H9 (cell line): Measurements from ENCODE around the gene SSBP3. TPM values are rescaled to one million over a fixed set of nuclear protein-coding genes. Genes with fewer than 3 reads are reported as not detected.

Experiments used
- DNase-seq: peaks from one replicate; pipeline ENCODE4 v3.0.0-alpha.2; 2017
- H2AFZ ChIP-seq: one replicate; pipeline ENCODE4 v1.6.1; 2013; ENCODE audit warnings: mild to moderate bottlenecking, low read length, control low read depth, moderate library complexity
- H2AK5ac ChIP-seq: 2 replicates; pipeline ENCODE4 v1.6.1; 2013; ENCODE audit warnings: low read length, control low read depth, mixed read lengths; ENCODE audit not compliant: insufficient read length
- H2BK120ac ChIP-seq: one replicate; pipeline ENCODE4 v1.6.1; 2013; ENCODE audit warnings: low read depth, mild to moderate bottlenecking, low read length, control low read depth, inconsistent platforms; ENCODE audit not compliant: poor library complexity, severe bottlenecking
- H2BK12ac ChIP-seq: 2 replicates; pipeline ENCODE4 v1.6.1; 2013; ENCODE audit warnings: low read length, control low read depth, mixed read lengths, low read depth; ENCODE audit not compliant: insufficient read length
- H2BK15ac ChIP-seq: 2 replicates; pipeline ENCODE4 v1.6.1; 2013; ENCODE audit warnings: low read depth, low read length, control low read depth
- H2BK20ac ChIP-seq: one replicate; pipeline ENCODE4 v1.6.1; 2013; ENCODE audit warnings: low read depth, mild to moderate bottlenecking, low read length, control low read depth, inconsistent platforms; ENCODE audit not compliant: poor library complexity, severe bottlenecking
- H2BK5ac ChIP-seq: 2 replicates; pipeline ENCODE4 v1.6.1; 2013; ENCODE audit warnings: low read length, control low read depth, mixed read lengths; ENCODE audit not compliant: insufficient read length
- H3K14ac ChIP-seq: 2 replicates; pipeline ENCODE4 v1.6.1; 2013; ENCODE audit warnings: low read length, control low read depth; ENCODE audit not compliant: insufficient read depth
- H3K18ac ChIP-seq: 2 replicates; pipeline ENCODE4 v1.6.1; 2013; ENCODE audit warnings: low read depth, mild to moderate bottlenecking, mixed read lengths, low read length, control low read depth; ENCODE audit not compliant: insufficient read length
- H3K23ac ChIP-seq: 2 replicates; pipeline ENCODE4 v1.6.1; 2013; ENCODE audit warnings: low read length, control low read depth, mixed read lengths, low read depth; ENCODE audit not compliant: insufficient read length
- H3K23me2 ChIP-seq: 2 replicates; pipeline ENCODE4 v1.6.1; 2013; ENCODE audit warnings: low read depth, mild to moderate bottlenecking, mixed read lengths, low read length, control low read depth; ENCODE audit not compliant: insufficient read length, poor library complexity, severe bottlenecking
- H3K27ac ChIP-seq: 2 replicates; pipeline ENCODE4 v1.5.1; 2013; ENCODE audit warnings: low read length, control low read depth, mixed read lengths, low read depth; ENCODE audit not compliant: insufficient read length
- H3K27me3 ChIP-seq: 2 replicates; pipeline ENCODE4 v1.6.1; 2013; ENCODE audit warnings: low read length, control low read depth, inconsistent platforms; ENCODE audit not compliant: insufficient read depth
- H3K4ac ChIP-seq: 2 replicates; pipeline ENCODE4 v1.6.1; 2013; ENCODE audit warnings: low read depth, mild to moderate bottlenecking, control low read depth, inconsistent platforms, low read length, moderate library complexity
- H3K4me1 ChIP-seq: 2 replicates; pipeline ENCODE4 v1.6.1; 2013; ENCODE audit warnings: low read length, control low read depth, inconsistent platforms; ENCODE audit not compliant: insufficient read depth
- H3K4me2 ChIP-seq: 2 replicates; pipeline ENCODE4 v1.6.1; 2013; ENCODE audit warnings: low read length, control low read depth, mixed read lengths; ENCODE audit not compliant: insufficient read length, insufficient read depth
- H3K56ac ChIP-seq: 2 replicates; pipeline ENCODE4 v1.6.1; 2013; ENCODE audit warnings: low read depth, mild to moderate bottlenecking, mixed read lengths, low read length, control low read depth; ENCODE audit not compliant: insufficient read length
- H3K79me1 ChIP-seq: 2 replicates; pipeline ENCODE4 v1.6.1; 2013; ENCODE audit warnings: low read depth, mild to moderate bottlenecking, moderate library complexity, low read length, control low read depth, inconsistent platforms; ENCODE audit not compliant: insufficient read depth, poor library complexity, severe bottlenecking
- H3K79me2 ChIP-seq: 2 replicates; pipeline ENCODE4 v1.6.1; 2013; ENCODE audit warnings: low read length, control low read depth, inconsistent platforms; ENCODE audit not compliant: insufficient read depth
- H3K9ac ChIP-seq: 2 replicates; pipeline ENCODE4 v1.6.1; 2013; ENCODE audit warnings: low read length, control low read depth, mixed read lengths; ENCODE audit not compliant: insufficient read length; ENCODE audit errors: extremely low read depth
- H3K9me3 ChIP-seq: one replicate; pipeline ENCODE4 v1.6.1; 2013; ENCODE audit warnings: low read depth, low read length, inconsistent platforms; ENCODE audit not compliant: control insufficient read depth
- H3T11ph ChIP-seq: one replicate; pipeline ENCODE4 v1.6.1; 2013; ENCODE audit warnings: mild to moderate bottlenecking, low read length, control low read depth, inconsistent platforms
- H4K20me1 ChIP-seq: one replicate; pipeline ENCODE4 v1.6.1; 2013; ENCODE audit not compliant: control insufficient read depth, insufficient read length, insufficient read depth
- H4K5ac ChIP-seq: 2 replicates; pipeline ENCODE4 v1.6.1; 2013; ENCODE audit warnings: low read depth, mild to moderate bottlenecking, mixed read lengths, low read length, control low read depth; ENCODE audit not compliant: insufficient read length
- H4K8ac ChIP-seq: replicated peaks from 2 replicates; pipeline ENCODE4 v1.6.1; 2013; ENCODE audit warnings: low read length, control low read depth, mixed read lengths, low read depth; ENCODE audit not compliant: insufficient read length
- H4K91ac ChIP-seq: 2 replicates; pipeline ENCODE4 v1.6.1; 2013; ENCODE audit warnings: low read depth, mild to moderate bottlenecking, moderate library complexity, mixed read lengths, low read length, control low read depth; ENCODE audit not compliant: insufficient read length
- H3K27ac Mint-ChIP-seq, 3 experiments: 2 replicates in 2 of 3; 3 replicates in 1 of 3; pipeline ENCODE4 v1.8.0; 2020 to 2021; ENCODE audit warnings: mixed read lengths in 3 of 3, mild to moderate bottlenecking in 1 of 3, moderate library complexity in 1 of 3
- H3K27me3 Mint-ChIP-seq: 2 replicates; pipeline ENCODE4 v1.8.0; 2021; ENCODE audit warnings: low read depth, mild to moderate bottlenecking, moderate library complexity, mixed read lengths
- H3K36me3 Mint-ChIP-seq, 3 experiments: 2 replicates in 2 of 3; 3 replicates in 1 of 3; pipeline ENCODE4 v1.8.0; 2020 to 2021; ENCODE audit warnings: low read depth in 3 of 3, mixed read lengths in 3 of 3; ENCODE audit not compliant: insufficient read depth in 1 of 3
- H3K4me1 Mint-ChIP-seq, 2 experiments: 2 replicates each; pipeline ENCODE4 v1.8.0; 2020; ENCODE audit warnings: mixed read lengths in 2 of 2
- H3K4me3 Mint-ChIP-seq, 2 experiments: 2 replicates in 1 of 2; 3 replicates in 1 of 2; pipeline ENCODE4 v1.8.0; 2020 to 2021; ENCODE audit warnings: mild to moderate bottlenecking in 2 of 2, mixed read lengths in 2 of 2, moderate library complexity in 1 of 2
- H3K9me3 Mint-ChIP-seq, 2 experiments: 2 replicates in 1 of 2; 3 replicates in 1 of 2; pipeline ENCODE4 v1.8.0; 2020; ENCODE audit warnings: mild to moderate bottlenecking in 2 of 2, mixed read lengths in 2 of 2, moderate library complexity in 1 of 2
- CTCF ChIP-seq: fragments of 200-600 bp; sonication (generic); conservative IDR thresholded peaks from 3 replicates; pipeline ENCODE4 v1.8.0; 2021; ENCODE audit warnings: antibody characterized with exemption, mild to moderate bottlenecking
- WGBS: extraction: QIAGEN DNeasy Blood & Tissue Kit; methylation state at CpG from one replicate; pipeline ENCODE4 v1.1.7; 2013; ENCODE audit warnings: missing lambda C conversion rate, low lambda C conversion rate, mixed read lengths; ENCODE audit not compliant: insufficient read length; ENCODE audit errors: extremely low coverage; 5-methylcytosine and 5-hydroxymethylcytosine counted together
- total RNA-seq: library from RNA; stranded (reverse); gene quantifications from 2 replicates; pipeline ENCODE4 v1.2.1, GENCODE V29; 2021

The SSBP3 gene
- total RNA-seq, 1 experiment from 2014 or later: 126 TPM

- H2BK120ac ChIP-seq: no peak overlapping the region
- no peaks in the 10 kb centered on the region for H4K20me1 ChIP-seq
- Mint-ChIP-seq H3K27ac (peak overlapping the region; percentile 91 to 97 (median 92); a peak in 6 of 7 replicates), H3K27me3 (no peaks in the 10 kb centered on the region), H3K36me3 (peaks cover 11 to 29% (median 17%) of the 10 kb centered on the region in 3 experiments), H3K9me3 (no peaks in the 10 kb centered on the region), H3K4me1 (peaks cover 86 to 91% of the 10 kb centered on the region in 2 experiments), H3K4me3 (peak overlapping the region; percentile 13 to 52)
- peaks cover 36% of the 10 kb centered on the region; the same call in 1 of the 2 replicates for H3K4me1 ChIP-seq
- no peak overlapping the region for H3K56ac ChIP-seq
- H3K79me2 ChIP-seq: peaks cover 37% of the 10 kb centered on the region; the same call in 1 of the 2 replicates
- peak; percentile 42; the same call in 2 of the 3 replicates for TF ChIP-seq CTCF
- peaks cover 5% of the 10 kb centered on the region for H3K79me1 ChIP-seq
- H2AFZ ChIP-seq: no peak overlapping the region
- no peak overlapping the region for H4K5ac ChIP-seq
- no peak overlapping the region for H2AK5ac ChIP-seq
- WGBS: no CpG with 5 or more reads among the region's 8 CpGs
- H2BK5ac ChIP-seq: no peak overlapping the region
- no peaks in the 10 kb centered on the region for H3K27me3 ChIP-seq
- H3K18ac ChIP-seq: no peak overlapping the region
- no peaks in the 10 kb centered on the region for H3K9me3 ChIP-seq
- peak overlapping the region; percentile 0 for H3K27ac ChIP-seq
- H3K14ac ChIP-seq: no peak overlapping the region; the same call in 1 of the 2 replicates
- no peak overlapping the region for H2BK20ac ChIP-seq
- H3K23ac ChIP-seq: no peak overlapping the region
- H4K91ac ChIP-seq: no peak overlapping the region
- H3T11ph ChIP-seq: no peak overlapping the region
- H3K4ac ChIP-seq: no peak overlapping the region
- peak overlapping the region; percentile 8 for H3K4me2 ChIP-seq
- H2BK15ac ChIP-seq: no peak overlapping the region
- peak; percentile 58 for DNase-seq
- no peak overlapping the region for H2BK12ac ChIP-seq
- H4K8ac ChIP-seq: no peak overlapping the region
- no peaks in the 10 kb centered on the region for H3K23me2 ChIP-seq
- H3K9ac ChIP-seq: no peak overlapping the region
Measured at GRCh38 chr1:54375712-54376429, 30.3 kb downstream of the SSBP3 start.
